Measurements from ENCODE around the gene C15orf62.
A peak's percentile ranks its signal among the peaks of the same experiment; 100 is the strongest.

Gene C15orf62

GRCh38 chr15:40789999-40790398 lies 20.2 kb downstream of the C15orf62 start:
- Histone ChIP-seq H3K4me3 (no peak overlapping the region), H3K27ac (no peak overlapping the region), H4K20me1 (peaks cover 42% of the 10 kb centered on the region), H3K4me1 (peaks cover 39% of the 10 kb centered on the region), H3K9me3 (no peaks in the 10 kb centered on the region), H3K4me2 (no peak overlapping the region), H3K36me3 (peaks cover 25% of the 10 kb centered on the region; the same call in 1 of the 2 replicates), H3K9ac (no peak overlapping the region), H3K27me3 (no peaks in the 10 kb centered on the region)
- no peak for TF ChIP-seq Cebpa-rat (IDR thresholded peaks at IDR 0.05)

GRCh38 chr15:40790718-40791117 lies 20.9 kb downstream of the C15orf62 start:
- Histone ChIP-seq H3K27ac (no peak overlapping the region), H4K20me1 (peaks cover 35% of the 10 kb centered on the region), H3K27me3 (no peaks in the 10 kb centered on the region), H3K9me3 (no peaks in the 10 kb centered on the region), H3K4me1 (peaks cover 47% of the 10 kb centered on the region), H3K4me3 (no peak overlapping the region), H3K36me3 (peaks cover 25% of the 10 kb centered on the region; the same call in 1 of the 2 replicates), H3K9ac (no peak overlapping the region), H3K4me2 (no peak overlapping the region)
- TF ChIP-seq Cebpa-rat (IDR thresholded peaks at IDR 0.05) = no peak

- H3K27me3 ChIP-seq = no peaks in the 10 kb centered on the region
- no peak overlapping the region for H3K9ac ChIP-seq
- no peak for TF ChIP-seq Cebpa-rat (IDR thresholded peaks at IDR 0.05)
- peaks cover 38% of the 10 kb centered on the region for H3K4me1 ChIP-seq
- H3K36me3 ChIP-seq = peaks cover 25% of the 10 kb centered on the region; the same call in 1 of the 2 replicates
- peaks cover 18% of the 10 kb centered on the region for H4K20me1 ChIP-seq
- no peak overlapping the region for H3K27ac ChIP-seq
- H3K4me2 ChIP-seq = no peak overlapping the region
- H3K4me3 ChIP-seq = no peak overlapping the region
- no peaks in the 10 kb centered on the region for H3K9me3 ChIP-seq
These were observed 22.6 kb downstream of the C15orf62 start for GRCh38 chr15:40792394-40792793.

GRCh38 chr15:40793216-40793989 lies 23.6 kb downstream of the C15orf62 start:
- Histone ChIP-seq H4K20me1 (peaks cover 8% of the 10 kb centered on the region), H3K4me2 (no peak overlapping the region), H3K36me3 (peaks cover 26% of the 10 kb centered on the region; the same call in 1 of the 2 replicates), H3K4me1 (peaks cover 33% of the 10 kb centered on the region), H3K4me3 (no peak overlapping the region), H3K27me3 (no peaks in the 10 kb centered on the region), H3K9me3 (no peaks in the 10 kb centered on the region), H3K27ac (no peak overlapping the region), H3K9ac (no peak overlapping the region)
- TF ChIP-seq Cebpa-rat (IDR thresholded peaks at IDR 0.05) = no peak

- Histone ChIP-seq H3K27me3 (no peaks in the 10 kb centered on the region), H3K9me3 (no peaks in the 10 kb centered on the region), H3K4me2 (no peak overlapping the region), H3K9ac (no peak overlapping the region), H3K27ac (no peak overlapping the region), H3K36me3 (peaks cover 25% of the 10 kb centered on the region; the same call in 1 of the 2 replicates), H4K20me1 (no peaks in the 10 kb centered on the region), H3K4me1 (peaks cover 23% of the 10 kb centered on the region; the same call in 1 of the 2 replicates), H3K4me3 (no peak overlapping the region)
- no peak for TF ChIP-seq Cebpa-rat (IDR thresholded peaks at IDR 0.05)
These were observed 26.3 kb downstream of the C15orf62 start for GRCh38 chr15:40796041-40796440.

- H3K4me1 ChIP-seq = peaks cover 23% of the 10 kb centered on the region; the same call in 1 of the 2 replicates
These were observed 26.7 kb downstream of the C15orf62 start for GRCh38 chr15:40796512-40796911.

GRCh38 chr15:40799523-40799922 lies 29.7 kb downstream of the C15orf62 start:
- Histone ChIP-seq H3K27me3 (no peaks in the 10 kb centered on the region), H3K36me3 (peaks cover 21% of the 10 kb centered on the region; the same call in 1 of the 2 replicates), H3K9ac (no peak overlapping the region), H3K4me1 (peaks cover 23% of the 10 kb centered on the region; the same call in 1 of the 2 replicates), H3K4me2 (no peak overlapping the region), H4K20me1 (no peaks in the 10 kb centered on the region), H3K4me3 (no peak overlapping the region), H3K9me3 (no peaks in the 10 kb centered on the region), H3K27ac (no peak overlapping the region)
- TF ChIP-seq Cebpa-rat (IDR thresholded peaks at IDR 0.05) = no peak

More at GRCh38 chr15:40796512-40796911, 26.7 kb downstream of the C15orf62 start:
- H3K27ac ChIP-seq = no peak overlapping the region
- H3K36me3 ChIP-seq = peaks cover 24% of the 10 kb centered on the region; the same call in 1 of the 2 replicates
- no peak overlapping the region for H3K9ac ChIP-seq
- H3K4me2 ChIP-seq = no peak overlapping the region
- TF ChIP-seq Cebpa-rat (IDR thresholded peaks at IDR 0.05) = no peak
- no peaks in the 10 kb centered on the region for H4K20me1 ChIP-seq
- H3K27me3 ChIP-seq = no peaks in the 10 kb centered on the region
- no peak overlapping the region for H3K4me3 ChIP-seq
- no peaks in the 10 kb centered on the region for H3K9me3 ChIP-seq

GRCh38 chr15:40803076-40803475 lies 33.3 kb downstream of the C15orf62 start:
- Histone ChIP-seq H3K36me3 (peaks cover 21% of the 10 kb centered on the region; the same call in 1 of the 2 replicates), H3K27ac (no peak overlapping the region), H3K4me1 (peaks cover 20% of the 10 kb centered on the region), H3K9ac (no peak overlapping the region), H3K27me3 (no peaks in the 10 kb centered on the region), H3K4me2 (no peak overlapping the region), H3K4me3 (no peak overlapping the region), H3K9me3 (no peaks in the 10 kb centered on the region), H4K20me1 (no peaks in the 10 kb centered on the region)
- no peak for TF ChIP-seq Cebpa-rat (IDR thresholded peaks at IDR 0.05)

- Histone ChIP-seq H3K9ac (no peak overlapping the region), H3K27ac (no peak overlapping the region), H4K20me1 (no peaks in the 10 kb centered on the region), H3K4me3 (no peak overlapping the region), H3K9me3 (no peaks in the 10 kb centered on the region), H3K4me2 (no peak overlapping the region), H3K4me1 (peaks cover 26% of the 10 kb centered on the region), H3K36me3 (peaks cover 17% of the 10 kb centered on the region; the same call in 1 of the 2 replicates), H3K27me3 (no peaks in the 10 kb centered on the region)
- no peak for TF ChIP-seq Cebpa-rat (IDR thresholded peaks at IDR 0.05)
These were observed 33.9 kb downstream of the C15orf62 start for GRCh38 chr15:40803688-40804087.

- peak overlapping the region; percentile 92 for H3K27ac ChIP-seq
- H3K4me2 ChIP-seq = peak overlapping the region; percentile 89
- H3K9me3 ChIP-seq = no peaks in the 10 kb centered on the region
- no peaks in the 10 kb centered on the region for H3K27me3 ChIP-seq
- H3K4me1 ChIP-seq = peaks cover 25% of the 10 kb centered on the region
- no peaks in the 10 kb centered on the region for H4K20me1 ChIP-seq
- no peak for TF ChIP-seq Cebpa-rat (IDR thresholded peaks at IDR 0.05)
- H3K4me3 ChIP-seq = peak overlapping the region; percentile 82
- H3K36me3 ChIP-seq = peaks cover 28% of the 10 kb centered on the region; the same call in 1 of the 2 replicates
- peak overlapping the region; percentile 92 for H3K9ac ChIP-seq
These were observed 36.9 kb downstream of the C15orf62 start for GRCh38 chr15:40806672-40807027.

Measured in BLaER1 (cell line).